ENCODE measurements around the gene LRRN4CL. TPM values are rescaled to one million over a fixed set of nuclear protein-coding genes. Genes with fewer than 3 reads are reported as not detected.
"Not testable (repeated sequence)": the region's sequence is repeated elsewhere in the genome, so short reads cannot be mapped to it uniquely, and the experiment has no call there.

Gene LRRN4CL
- polyA plus RNA-seq, 6 donors from 2014 or later: not detected

DNA sequence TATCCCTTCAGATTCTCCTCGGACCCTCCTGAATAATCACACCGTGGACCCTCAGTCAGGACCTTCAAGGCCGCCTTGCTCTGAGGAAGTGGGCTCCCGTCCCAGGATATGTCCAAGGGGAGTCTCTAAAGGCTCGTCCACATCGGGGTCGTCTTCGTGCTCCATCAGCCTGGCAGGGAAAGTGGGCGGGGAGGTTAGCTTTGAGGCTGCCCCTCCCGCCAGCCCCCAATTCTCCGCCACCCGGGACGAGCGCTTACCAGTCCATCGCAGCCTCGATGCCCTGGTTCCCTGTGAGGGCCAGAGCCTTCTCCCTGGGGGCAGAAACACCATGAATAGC is 10.9 kb downstream of the LRRN4CL start:
- Mint-ChIP-seq H3K36me3 (peaks cover 0 to 21% of the 10 kb centered on the region in 2 donors), H3K27ac (peak overlapping the region; percentile 91 to 99 (median 96)), H3K4me3 (peak overlapping the region; percentile 75 to 97 (median 94)), H3K4me1 (peaks cover 26 to 46% (median 38%) of the 10 kb centered on the region in 3 donors), H3K27me3 (no peaks in the 10 kb centered on the region), H3K9me3 (no peaks in the 10 kb centered on the region)
- ATAC-seq (ENCODE audit: low read depth in 2 of 2) (no peak), DNase-seq (no peak)

DNA sequence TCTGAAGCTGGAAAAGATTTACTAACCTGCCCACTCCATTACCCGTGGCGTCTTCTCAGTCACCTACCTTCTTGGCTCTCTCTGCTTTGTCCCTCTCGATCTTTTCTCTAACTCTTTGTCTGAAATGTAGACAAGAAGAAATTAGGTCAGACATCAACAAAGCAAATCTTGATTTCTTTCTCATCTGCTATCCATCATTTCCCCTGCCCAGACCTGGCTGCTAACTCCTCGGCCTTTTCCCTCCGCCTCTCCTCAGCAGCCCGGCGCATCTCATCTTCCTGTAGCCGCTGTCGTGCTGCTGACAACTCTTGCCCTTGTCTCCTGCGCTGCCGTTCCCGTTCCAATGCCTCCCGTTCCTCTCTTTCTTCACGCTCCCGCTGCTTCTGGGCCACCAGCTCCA is 11.6 kb downstream of the LRRN4CL start:
- DNase-seq (no peak), ATAC-seq (ENCODE audit: low read depth in 2 of 2) (no peak)
- Mint-ChIP-seq H3K27me3 (no peaks in the 10 kb centered on the region), H3K36me3 (peaks cover 0 to 21% of the 10 kb centered on the region in 2 donors), H3K9me3 (no peaks in the 10 kb centered on the region), H3K27ac (peak overlapping the region; percentile 75 to 99 (median 96)), H3K4me3 (peak overlapping the region; percentile 75 to 97 (median 94)), H3K4me1 (peaks cover 26 to 52% (median 41%) of the 10 kb centered on the region in 3 donors)

DNA sequence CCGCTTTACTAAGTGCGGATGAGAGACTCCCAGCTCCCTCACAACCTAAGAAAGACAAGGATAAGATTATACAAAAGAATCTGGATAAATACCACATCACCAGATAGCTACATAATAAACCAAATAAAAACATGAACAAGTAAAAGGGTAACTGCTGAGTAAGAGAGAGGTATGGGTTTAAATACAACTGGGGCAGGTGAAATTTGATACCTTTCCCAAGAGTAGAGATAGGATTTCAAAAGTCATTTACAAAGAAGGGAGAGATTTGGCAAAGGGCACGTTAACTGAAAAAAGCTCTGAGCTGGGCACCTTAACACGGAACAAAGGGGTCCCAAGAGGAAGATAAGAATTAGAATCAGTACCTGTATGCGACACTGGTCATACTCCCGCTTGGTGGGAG is 12.2 kb downstream of the LRRN4CL start:
- DNase-seq (no peak), ATAC-seq (ENCODE audit: low read depth in 2 of 2) (no peak)
- Mint-ChIP-seq H3K36me3 (peaks cover 0 to 21% of the 10 kb centered on the region in 2 donors), H3K4me1 (peaks cover 26 to 58% (median 47%) of the 10 kb centered on the region in 3 donors), H3K9me3 (no peaks in the 10 kb centered on the region), H3K27me3 (no peaks in the 10 kb centered on the region), H3K4me3 (peak overlapping the region; percentile 71 to 97 (median 91)), H3K27ac (peak overlapping the region in 5 of 6 donors; percentile 25 to 98 (median 96))

DNA sequence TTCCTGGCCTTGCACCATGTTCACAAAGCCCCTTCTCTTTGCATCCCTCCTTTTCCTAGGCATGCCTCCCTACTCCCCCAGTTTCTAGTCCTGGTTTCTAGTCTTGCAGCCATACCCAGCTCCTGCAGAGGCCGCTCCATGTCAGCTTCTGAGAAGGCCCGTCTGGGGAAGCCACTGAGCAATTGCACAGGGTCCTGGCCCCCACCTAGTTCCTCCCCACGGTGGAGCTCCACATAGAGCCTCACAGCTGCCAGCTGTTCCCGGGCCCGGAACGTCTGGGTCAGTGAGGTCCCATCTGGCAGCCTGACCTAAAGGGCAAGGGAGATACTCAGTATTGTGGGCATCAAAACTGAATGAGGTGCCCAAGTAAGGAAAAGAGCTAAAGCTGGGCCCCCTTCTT is 12.6 kb downstream of the LRRN4CL start:
- no peaks in the 10 kb centered on the region for H3K27me3 Mint-ChIP-seq
- H3K36me3 Mint-ChIP-seq: peaks cover 0 to 23% of the 10 kb centered on the region in 2 donors
- no peaks in the 10 kb centered on the region for H3K9me3 Mint-ChIP-seq
- H3K4me3 Mint-ChIP-seq: peak overlapping the region; percentile 71 to 97 (median 91)
- H3K27ac Mint-ChIP-seq: peak overlapping the region in 1 of 6 donors; percentile 96
- DNase-seq: no peak
- H3K4me1 Mint-ChIP-seq: peaks cover 26 to 59% (median 49%) of the 10 kb centered on the region in 3 donors
- no peak for ATAC-seq (ENCODE audit: low read depth in 2 of 2)

DNA sequence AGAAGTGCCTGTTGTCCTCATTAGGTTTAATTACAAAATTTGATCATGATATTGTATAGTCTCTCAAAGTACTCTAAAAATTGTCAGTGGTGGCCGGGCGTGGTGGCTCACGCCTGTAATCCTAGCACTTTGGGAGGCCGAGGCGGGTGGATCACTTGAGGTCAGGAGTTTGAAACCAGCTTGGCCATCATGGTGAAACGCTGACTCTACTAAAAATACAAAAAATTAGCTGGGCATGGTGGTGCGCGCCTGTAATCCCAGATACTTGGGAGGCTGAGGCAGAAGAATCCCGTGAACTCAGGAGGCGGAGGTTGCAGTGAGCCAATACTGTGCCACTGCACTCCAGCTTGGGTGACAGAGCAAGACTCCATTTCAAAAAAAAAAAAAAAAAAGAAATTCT is 13.9 kb downstream of the LRRN4CL start:
- H3K27me3 Mint-ChIP-seq; ATAC-seq (ENCODE audit: low read depth in 2 of 2); DNase-seq; H3K9me3 Mint-ChIP-seq: not testable (repeated sequence)
- peak overlapping the region in 3 of 6 donors; percentile 36 to 57 (median 39) for H3K27ac Mint-ChIP-seq
- H3K4me3 Mint-ChIP-seq: peak overlapping the region in 4 of 8 donors; percentile 15 to 99 (median 40)
- peaks cover 0 to 27% of the 10 kb centered on the region in 2 donors for H3K36me3 Mint-ChIP-seq
- H3K4me1 Mint-ChIP-seq: peaks cover 27 to 67% (median 62%) of the 10 kb centered on the region in 3 donors

DNA sequence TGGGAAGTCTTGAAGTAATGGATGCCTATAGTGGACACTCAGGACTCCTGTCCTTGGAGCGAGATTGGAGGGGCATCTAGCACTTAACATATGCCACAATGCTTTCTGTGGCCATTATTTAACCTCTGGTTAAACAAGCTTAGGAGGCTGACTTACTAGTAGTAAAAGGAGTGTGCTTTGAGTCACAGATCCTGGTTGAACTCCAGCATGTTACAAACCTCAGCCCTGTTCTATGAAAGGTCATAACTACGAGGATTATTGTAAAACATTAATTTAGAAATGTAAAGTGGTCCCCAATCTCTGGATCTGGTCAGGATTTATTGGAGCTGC is 16.2 kb downstream of the LRRN4CL start:
- ATAC-seq (ENCODE audit: low read depth in 2 of 2): no peak
- peak overlapping the region in 7 of 8 donors; percentile 99 to 100 (median 100) for H3K4me3 Mint-ChIP-seq
- peaks cover 0 to 27% of the 10 kb centered on the region in 2 donors for H3K36me3 Mint-ChIP-seq
- H3K9me3 Mint-ChIP-seq: no peaks in the 10 kb centered on the region
- peaks cover 25 to 72% (median 52%) of the 10 kb centered on the region in 3 donors for H3K4me1 Mint-ChIP-seq
- H3K27me3 Mint-ChIP-seq: no peaks in the 10 kb centered on the region
- peak overlapping the region in 5 of 6 donors; percentile 42 to 93 (median 74) for H3K27ac Mint-ChIP-seq
- no peak for DNase-seq

DNA sequence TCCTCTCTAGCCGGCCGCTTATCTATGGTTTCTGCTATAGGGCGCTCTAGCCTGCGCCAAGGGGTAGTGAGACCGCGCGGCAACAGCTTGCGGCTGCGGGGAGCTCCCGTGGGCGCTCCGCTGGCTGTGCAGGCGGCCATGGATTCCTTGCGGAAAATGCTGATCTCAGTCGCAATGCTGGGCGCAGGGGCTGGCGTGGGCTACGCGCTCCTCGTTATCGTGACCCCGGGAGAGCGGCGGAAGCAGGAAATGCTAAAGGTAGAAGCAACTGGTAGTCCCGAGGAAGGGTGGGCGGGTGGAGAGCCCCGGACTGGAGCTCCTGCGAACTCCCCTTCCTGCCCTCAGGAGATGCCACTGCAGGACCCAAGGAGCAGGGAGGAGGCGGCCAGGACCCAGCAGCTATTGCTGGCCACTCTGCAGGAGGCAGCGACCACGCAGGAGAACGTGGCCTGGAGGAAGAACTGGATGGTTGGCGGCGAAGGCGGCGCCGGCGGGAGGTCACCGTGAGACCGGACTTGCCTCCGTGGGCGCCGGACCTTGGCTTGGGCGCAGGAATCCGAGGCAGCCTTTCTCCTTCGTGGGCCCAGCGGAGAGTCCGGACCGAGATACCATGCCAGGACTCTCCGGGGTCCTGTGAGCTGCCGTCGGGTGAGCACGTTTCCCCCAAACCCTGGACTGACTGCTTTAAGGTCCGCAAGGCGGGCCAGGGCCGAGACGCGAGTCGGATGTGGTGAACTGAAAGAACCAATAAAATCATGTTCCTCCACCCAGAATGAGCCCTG is 17.5 kb downstream of the LRRN4CL start, which contains the start of the genes LBHD1 and UQCC3:
Gene LBHD1, minus strand, starts transcription at position 660 of the 782 bp plus-strand sequence. CDS start 2,236 bp downstream, outside the sequence.
Gene UQCC3, plus strand, starts transcription at position 66 of the 782 bp plus-strand sequence. Its CDS starts 73 bp downstream, at position 139.
- DNase-seq (peak; percentile 69), ATAC-seq (ENCODE audit: low read depth in 2 of 2) (peak; percentile 83)
- Mint-ChIP-seq H3K4me3 (peak within 1 kb of the TSS; percentile 99 to 100 (median 100)), H3K27me3 (no peaks in the 10 kb centered on the region), H3K27ac (peak within 1 kb of the TSS; percentile 93 to 99 (median 96)), H3K36me3 (peaks cover 0 to 13% of the 10 kb centered on the region in 2 donors), H3K9me3 (no peaks in the 10 kb centered on the region), H3K4me1 (peaks cover 19 to 72% (median 47%) of the 10 kb centered on the region in 3 donors)

DNA sequence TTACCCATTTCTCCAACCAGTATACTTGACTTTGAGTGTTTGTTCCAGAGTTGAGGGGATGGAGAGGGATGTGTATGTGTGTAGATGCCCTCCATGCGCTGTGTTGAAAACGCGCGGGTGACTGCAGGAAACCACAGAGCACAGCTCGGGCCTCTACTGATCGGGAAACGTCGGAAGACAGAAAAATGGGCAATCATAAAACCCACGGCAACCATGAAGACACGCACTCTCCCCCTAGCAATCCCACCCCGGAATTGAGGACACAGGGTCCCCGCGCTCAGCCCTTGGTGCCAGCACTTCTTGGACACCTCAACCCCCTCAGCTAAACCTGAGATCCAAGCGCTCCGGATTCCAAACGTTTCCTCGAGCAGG is 18.1 kb downstream of the LRRN4CL start:
- Mint-ChIP-seq H3K36me3 (peaks cover 0 to 13% of the 10 kb centered on the region in 2 donors), H3K27me3 (no peaks in the 10 kb centered on the region), H3K4me1 (peaks cover 24 to 72% (median 47%) of the 10 kb centered on the region in 3 donors), H3K4me3 (peak overlapping the region; percentile 99 to 100 (median 100)), H3K27ac (peak overlapping the region; percentile 93 to 99 (median 96)), H3K9me3 (no peaks in the 10 kb centered on the region)
- ATAC-seq (ENCODE audit: low read depth in 2 of 2): peak; percentile 13 to 16
- no peak for DNase-seq

DNA sequence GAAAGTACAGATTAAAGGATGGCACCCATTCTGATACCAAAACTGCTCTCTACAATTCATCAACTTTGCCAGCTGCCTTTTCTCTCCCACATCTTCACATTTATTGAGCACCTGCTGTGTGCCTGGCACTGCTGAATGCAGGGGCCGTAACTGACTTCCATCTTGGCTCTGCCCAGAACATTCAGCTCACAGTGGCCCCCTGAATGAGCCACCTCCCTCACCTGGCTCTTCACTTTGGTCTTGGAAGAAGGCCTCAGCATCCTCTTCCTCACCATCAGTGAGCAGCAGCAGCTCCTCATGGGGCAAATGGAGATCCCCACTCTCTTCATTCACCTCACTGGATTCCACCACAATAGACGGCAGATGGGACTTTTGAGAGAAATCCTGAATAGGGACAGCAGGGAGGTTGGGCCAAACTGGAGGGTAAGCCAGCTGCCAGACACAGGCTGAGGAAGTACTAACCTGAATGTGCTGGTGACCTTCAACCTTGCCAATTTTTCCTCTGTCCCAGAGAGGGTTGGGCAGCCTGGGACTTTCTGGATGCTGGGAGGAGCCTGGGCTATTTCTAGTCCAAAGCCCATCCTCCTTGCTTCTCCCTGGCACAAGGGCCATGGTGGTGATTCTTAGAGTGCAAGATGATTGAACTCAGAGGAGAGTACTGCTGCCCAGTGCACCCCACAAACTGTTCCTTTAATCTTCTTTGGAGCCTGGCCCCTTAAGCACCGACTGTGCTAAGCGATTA is 19.7 kb downstream of the LRRN4CL start:
- peak overlapping the region in 3 of 6 donors; percentile 61 to 86 (median 83) for H3K27ac Mint-ChIP-seq
- H3K9me3 Mint-ChIP-seq: no peaks in the 10 kb centered on the region
- H3K36me3 Mint-ChIP-seq: peaks cover 0 to 8% of the 10 kb centered on the region in 2 donors
- no peak for DNase-seq
- ATAC-seq (ENCODE audit: low read depth in 2 of 2): no peak
- peaks cover 24 to 69% (median 54%) of the 10 kb centered on the region in 3 donors for H3K4me1 Mint-ChIP-seq
- H3K4me3 Mint-ChIP-seq: peak overlapping the region in 6 of 8 donors; percentile 28 to 100 (median 100)
- H3K27me3 Mint-ChIP-seq: no peaks in the 10 kb centered on the region

DNA sequence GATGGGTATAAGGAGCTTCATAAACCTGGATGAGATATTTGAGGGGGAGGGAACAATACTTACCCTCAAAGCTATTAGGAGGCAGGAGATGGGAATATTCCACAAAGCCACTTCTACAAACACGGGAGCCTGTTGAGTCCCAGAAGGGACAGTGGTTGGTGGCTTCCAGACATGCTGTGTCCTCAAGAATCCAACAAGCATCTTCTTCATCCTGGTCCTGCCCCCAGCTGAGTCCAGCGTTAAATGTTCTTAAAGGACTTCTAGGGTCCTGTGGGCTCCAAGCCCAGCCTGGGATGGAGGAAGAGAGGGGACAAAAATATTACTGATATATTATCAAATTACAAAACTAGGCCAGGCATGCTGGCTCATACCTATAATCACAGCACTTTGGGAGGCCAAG is 21.9 kb downstream of the LRRN4CL start:
- H3K27ac Mint-ChIP-seq: peak overlapping the region in 3 of 6 donors; percentile 47 to 84 (median 79)
- H3K27me3 Mint-ChIP-seq: no peaks in the 10 kb centered on the region
- peaks cover 7 to 11% of the 10 kb centered on the region in 2 donors for H3K36me3 Mint-ChIP-seq
- H3K4me1 Mint-ChIP-seq: peaks cover 29 to 77% (median 54%) of the 10 kb centered on the region in 3 donors
- DNase-seq (no peak), ATAC-seq (ENCODE audit: low read depth in 2 of 2) (no peak)
- peak overlapping the region in 3 of 8 donors; percentile 30 to 100 (median 95) for H3K4me3 Mint-ChIP-seq
- no peaks in the 10 kb centered on the region for H3K9me3 Mint-ChIP-seq

DNA sequence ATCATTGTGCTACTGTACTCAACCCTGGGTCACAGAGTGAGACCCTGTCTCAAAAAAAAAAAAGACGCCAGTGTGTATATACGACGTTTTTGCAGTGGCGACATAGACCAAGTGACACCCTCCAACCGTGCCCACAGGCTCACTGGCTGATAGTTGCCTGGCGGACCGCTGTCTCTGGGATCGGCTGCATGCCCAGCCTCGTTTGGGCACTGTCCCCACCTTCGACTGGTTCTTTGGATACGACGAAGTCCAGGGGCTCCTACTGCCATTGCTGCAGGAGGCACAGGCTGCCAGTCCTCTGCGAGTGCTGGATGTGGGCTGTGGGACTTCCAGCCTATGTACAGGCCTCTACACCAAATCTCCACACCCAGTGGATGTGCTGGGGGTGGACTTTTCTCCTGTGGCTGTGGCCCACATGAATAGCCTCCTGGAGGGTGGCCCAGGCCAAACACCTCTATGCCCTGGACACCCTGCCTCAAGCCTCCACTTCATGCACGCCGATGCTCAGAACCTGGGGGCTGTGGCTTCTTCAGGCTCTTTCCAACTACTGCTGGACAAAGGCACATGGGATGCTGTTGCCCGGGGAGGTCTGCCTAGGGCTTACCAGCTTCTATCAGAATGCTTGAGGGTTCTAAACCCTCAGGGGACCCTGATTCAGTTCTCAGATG is 22.9 kb downstream of the LRRN4CL start:
- ATAC-seq (ENCODE audit: low read depth in 2 of 2) (no peak), DNase-seq (no peak)
- no peaks in the 10 kb centered on the region for H3K27me3 Mint-ChIP-seq
- peaks cover 30 to 70% (median 45%) of the 10 kb centered on the region in 3 donors for H3K4me1 Mint-ChIP-seq
- H3K4me3 Mint-ChIP-seq: peak overlapping the region; percentile 95 to 100 (median 97)
- H3K27ac Mint-ChIP-seq: peak overlapping the region in 5 of 6 donors; percentile 15 to 97 (median 79)
- H3K36me3 Mint-ChIP-seq: peaks cover 7 to 8% of the 10 kb centered on the region in 2 donors
- H3K9me3 Mint-ChIP-seq: no peaks in the 10 kb centered on the region

DNA sequence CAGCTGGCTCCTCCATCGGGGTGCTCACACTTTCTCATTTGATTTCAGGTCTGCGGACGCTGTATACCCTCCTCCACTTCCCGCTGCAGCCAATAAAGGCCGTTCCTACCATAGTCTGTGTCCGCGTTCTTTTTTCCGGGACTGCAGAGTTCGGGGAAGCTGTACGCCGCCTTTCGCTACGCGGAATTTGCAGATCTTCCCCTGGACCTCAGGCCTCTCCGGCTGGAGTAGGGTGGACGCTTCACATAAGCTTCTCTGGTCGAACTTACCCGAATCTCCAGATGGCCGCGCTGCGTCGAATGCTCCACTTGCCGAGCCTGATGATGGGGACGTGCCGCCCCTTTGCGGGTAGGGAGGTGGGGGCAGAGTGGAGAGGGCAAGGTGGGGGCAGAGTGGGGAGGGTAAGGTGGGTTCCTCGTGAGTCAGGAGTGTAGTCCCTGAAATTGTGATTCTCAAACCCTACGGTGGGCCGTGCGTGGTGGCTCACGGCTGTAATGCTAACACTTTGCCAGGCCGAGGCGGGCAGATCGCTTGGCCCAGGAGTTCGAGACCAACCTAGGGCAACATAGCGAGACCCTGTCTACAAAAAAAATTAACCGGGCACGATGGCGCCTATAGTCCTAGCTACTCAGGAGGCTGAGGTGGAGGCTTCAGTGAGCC is 23.6 kb downstream of the LRRN4CL start:
- peak; percentile 37 for DNase-seq
- Mint-ChIP-seq H3K9me3 (no peaks in the 10 kb centered on the region), H3K4me1 (peaks cover 26 to 64% (median 42%) of the 10 kb centered on the region in 3 donors), H3K27ac (peak overlapping the region; percentile 82 to 99 (median 96)), H3K4me3 (peak overlapping the region; percentile 95 to 100 (median 97)), H3K27me3 (no peaks in the 10 kb centered on the region), H3K36me3 (peaks cover 7% of the 10 kb centered on the region in 2 donors)
- peak; percentile 20 to 24 for ATAC-seq (ENCODE audit: low read depth in 2 of 2)

Data from naive B cell (primary cell).